Activated B cell treated with CpG ODN at 0.5 μM for 24 hours (primary cell): ENCODE data around the gene RAD51B. TPM values are rescaled to one million over a fixed set of nuclear protein-coding genes. Genes with fewer than 3 reads are reported as not detected.
"Not testable (repeated sequence)": the region's sequence is repeated elsewhere in the genome, so short reads cannot be mapped to it uniquely, and the experiment has no call there.

Source experiments
- ATAC-seq: fragments of 200-7000 bp; cut with Tn5 transposase; one replicate; pipeline ENCODE4 v1.10.0; 2021; ENCODE audit warnings: low read depth, mild to moderate bottlenecking, moderate library complexity
- CTCF ChIA-PET: fragments of 350-600 bp; sonication (Branson Sonifier 250); formaldehyde crosslinking; loops from one replicate; lab custom pipeline; 2021; ENCODE audit warnings: antibody characterized with exemption; lab: Charles Lee
- POLR2A ChIA-PET: fragments of 350-600 bp; sonication (Branson Sonifier 250); formaldehyde crosslinking; loops from one replicate; lab custom pipeline; 2021; ENCODE audit warnings: antibody characterized with exemption; lab: Charles Lee
- DNase-seq: peaks from one replicate; pipeline ENCODE4 v3.0.0; 2022
- H3K27ac Mint-ChIP-seq: one replicate; pipeline ENCODE4 v1.8.0; 2020; ENCODE audit warnings: mixed read lengths
- H3K27me3 Mint-ChIP-seq: one replicate; pipeline ENCODE4 v1.8.0; 2021; ENCODE audit warnings: mixed read lengths
- H3K36me3 Mint-ChIP-seq: one replicate; pipeline ENCODE4 v1.8.0; 2021; ENCODE audit warnings: low read depth, mixed read lengths
- H3K4me1 Mint-ChIP-seq: one replicate; pipeline ENCODE4 v1.8.0; 2021; ENCODE audit warnings: mixed read lengths
- H3K4me3 Mint-ChIP-seq: one replicate; pipeline ENCODE4 v1.8.0; 2020; ENCODE audit warnings: mild to moderate bottlenecking, mixed read lengths
- H3K9me3 Mint-ChIP-seq: one replicate; pipeline ENCODE4 v1.8.0; 2020; ENCODE audit warnings: mixed read lengths
- CTCF ChIP-seq: fragments of 200-600 bp; IDR thresholded peaks from one replicate; pipeline ENCODE4 v1.8.0; 2022; ENCODE audit warnings: antibody characterized with exemption, mild to moderate bottlenecking
- intact Hi-C: fragments of 100-400 bp; cut with micrococcal nuclease; formaldehyde crosslinking; loops from one replicate; pipeline ENCODE4 v1.15.1; 2024
- total RNA-seq: library from RNA; stranded (reverse); gene quantifications from 2 replicates; pipeline ENCODE4 v1.2.3, GENCODE V29; 2022

Gene RAD51B
- total RNA-seq, 1 donor from 2014 or later = 53.9 TPM

GRCh38 chr14:68696721-68697495 is 877.3 kb downstream of the RAD51B start:
- DNase-seq (no peak), ATAC-seq (no peak)
- TF ChIP-seq CTCF = no peak
- Mint-ChIP-seq H3K36me3 (no peaks in the 10 kb centered on the region), H3K4me3 (no peak overlapping the region), H3K27ac (no peak overlapping the region), H3K4me1 (peaks cover 39% of the 10 kb centered on the region), H3K27me3 (no peaks in the 10 kb centered on the region), H3K9me3 (peaks cover 4% of the 10 kb centered on the region)
- ChIA-PET POLR2A (interaction anchor here (1.0 kb wide), 1 partner anchor 444 kb away, joined by 3 read pairs; no protein-coding TSS in a partner anchor), CTCF (no interaction called here)
- intact Hi-C loops = no loop called here

DNA sequence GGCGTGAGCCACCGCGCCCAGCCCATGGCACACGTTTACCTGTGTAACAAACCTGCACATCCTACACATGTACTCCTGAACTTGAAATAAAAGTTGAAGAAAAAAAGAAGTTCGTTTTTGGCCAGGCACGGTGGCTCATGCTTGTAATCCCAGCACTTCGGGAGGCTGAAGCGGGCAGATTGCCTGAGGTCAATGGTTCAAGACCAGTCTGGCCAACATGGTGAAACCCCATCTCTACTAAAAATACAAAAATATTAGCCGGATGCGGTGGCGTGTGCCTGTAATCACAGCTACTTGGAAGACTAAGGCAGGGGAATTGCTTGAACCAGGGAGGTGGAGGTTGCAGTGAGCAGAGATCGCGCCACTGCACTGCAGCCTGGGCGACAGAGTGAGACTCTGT is 879.2 kb downstream of the RAD51B start:
- H3K27ac Mint-ChIP-seq, POLR2A ChIA-PET, ATAC-seq, intact Hi-C loops, H3K27me3 Mint-ChIP-seq, H3K36me3 Mint-ChIP-seq, H3K9me3 Mint-ChIP-seq, DNase-seq, CTCF ChIA-PET, H3K4me3 Mint-ChIP-seq: not testable (repeated sequence)
- peaks cover 36% of the 10 kb centered on the region for H3K4me1 Mint-ChIP-seq

DNA sequence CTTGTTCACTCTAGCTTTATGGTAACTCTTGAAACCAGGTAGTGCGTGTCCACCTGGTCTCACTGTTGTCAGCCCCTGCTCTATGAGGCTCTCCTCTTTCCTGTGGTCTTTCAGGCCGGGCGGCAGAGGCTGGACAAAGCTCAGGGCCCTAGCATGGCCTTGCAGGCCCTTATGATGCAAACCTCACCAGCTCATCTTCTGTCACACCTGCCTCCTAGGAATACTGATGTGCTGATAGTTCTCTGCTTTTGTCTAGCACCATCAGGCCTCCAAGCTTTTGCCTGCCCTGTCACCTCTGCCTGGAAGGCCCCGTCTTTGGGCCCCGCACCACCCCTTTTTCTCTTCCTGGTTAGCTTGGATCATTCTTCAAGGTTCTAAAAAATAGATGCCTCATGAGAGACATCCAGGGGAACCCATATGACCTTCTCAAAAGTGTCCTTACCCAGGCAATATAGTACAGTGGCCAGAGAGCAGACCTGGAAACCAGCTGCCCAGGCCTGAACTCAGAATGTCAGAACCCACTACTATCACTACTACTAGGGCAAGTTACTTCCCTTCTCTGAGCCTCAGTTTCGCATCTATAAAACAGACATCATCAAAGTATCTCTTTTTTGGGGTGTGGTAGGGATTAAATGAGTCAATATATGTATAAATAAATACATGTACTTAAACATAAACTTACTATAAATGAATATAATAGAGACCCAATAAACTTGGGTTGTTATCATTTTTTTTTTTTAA is 881.6 kb downstream of the RAD51B start:
- no peak overlapping the region for H3K4me3 Mint-ChIP-seq

DNA sequence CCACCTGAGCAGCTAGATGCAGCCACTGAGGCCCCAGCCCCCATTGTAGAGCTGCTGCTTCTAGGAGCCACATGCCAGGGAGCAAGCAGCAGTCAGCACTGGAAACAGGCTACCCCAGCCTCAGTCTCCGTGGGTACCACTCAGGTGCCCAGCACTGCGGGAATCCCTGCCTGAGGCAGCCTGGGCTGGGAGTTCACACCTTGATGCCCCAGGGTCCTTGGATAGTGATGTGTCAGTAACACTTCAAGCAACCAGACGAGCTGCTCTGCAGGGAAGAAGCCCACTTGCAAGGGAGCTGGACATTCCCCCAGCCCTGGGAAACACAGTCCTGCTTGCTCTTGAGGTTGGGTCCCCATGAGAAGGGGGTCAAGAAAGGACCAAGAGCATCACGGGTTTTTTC is 882.6 kb downstream of the RAD51B start:
- no peak for TF ChIP-seq CTCF
- intact Hi-C loops = no loop called here
- ChIA-PET POLR2A (interaction anchor here (1.1 kb wide), 1 partner anchor 13 kb away, joined by 8 read pairs; no protein-coding TSS in a partner anchor), CTCF (no interaction called here)
- Mint-ChIP-seq H3K4me1 (peaks cover 14% of the 10 kb centered on the region), H3K9me3 (peaks cover 4% of the 10 kb centered on the region), H3K27me3 (no peaks in the 10 kb centered on the region), H3K36me3 (no peaks in the 10 kb centered on the region), H3K27ac (no peak overlapping the region), H3K4me3 (no peak overlapping the region)
- ATAC-seq = no peak
- DNase-seq = no peak

More for the DNA sequence above, 881.6 kb downstream of the RAD51B start:
- TF ChIP-seq CTCF = no peak
- no peak for ATAC-seq
- Mint-ChIP-seq H3K27me3 (no peaks in the 10 kb centered on the region), H3K9me3 (peaks cover 4% of the 10 kb centered on the region), H3K4me1 (peaks cover 14% of the 10 kb centered on the region), H3K27ac (peak overlapping the region; percentile 18), H3K36me3 (no peaks in the 10 kb centered on the region)
- POLR2A ChIA-PET = interaction anchor here (1.1 kb wide), 1 partner anchor 13 kb away, joined by 8 read pairs; no protein-coding TSS in a partner anchor
- no peak for DNase-seq
- intact Hi-C loops = no loop called here
- CTCF ChIA-PET = no interaction called here

DNA sequence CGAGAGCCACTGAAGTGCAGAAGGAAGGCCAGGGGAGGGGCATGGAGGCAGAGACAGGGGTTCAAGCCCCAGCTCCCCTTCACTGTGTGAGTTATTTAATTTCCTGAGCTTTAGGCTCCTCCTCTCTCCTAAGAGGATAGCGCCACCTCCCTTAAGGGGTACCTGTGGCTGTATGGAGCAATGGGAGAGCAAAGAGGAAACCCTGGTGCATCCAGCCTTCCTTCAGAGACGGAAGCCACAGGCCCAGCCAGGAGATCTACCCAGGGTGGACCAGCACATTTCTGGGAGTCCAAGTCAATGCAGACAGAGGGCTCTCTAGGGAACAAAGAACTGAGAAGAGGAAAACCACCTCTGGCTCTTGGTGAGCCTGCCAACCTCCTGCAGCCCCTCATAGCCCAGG is 883.0 kb downstream of the RAD51B start:
- POLR2A ChIA-PET = interaction anchor here (1.1 kb wide), 1 partner anchor 14 kb away, joined by 8 read pairs; no protein-coding TSS in a partner anchor

More for the DNA sequence above, 883.0 kb downstream of the RAD51B start:
- no peaks in the 10 kb centered on the region for H3K27me3 Mint-ChIP-seq
- TF ChIP-seq CTCF = no peak
- H3K36me3 Mint-ChIP-seq = no peaks in the 10 kb centered on the region
- intact Hi-C loops = no loop called here
- CTCF ChIA-PET = no interaction called here
- ATAC-seq (no peak), DNase-seq (no peak)
- H3K27ac Mint-ChIP-seq = no peak overlapping the region
- peaks cover 14% of the 10 kb centered on the region for H3K4me1 Mint-ChIP-seq
- H3K9me3 Mint-ChIP-seq = peaks cover 4% of the 10 kb centered on the region
- H3K4me3 Mint-ChIP-seq = no peak overlapping the region
